Measurements from ENCODE around the gene ADAMTSL1.

The ADAMTSL1 gene

DNA sequence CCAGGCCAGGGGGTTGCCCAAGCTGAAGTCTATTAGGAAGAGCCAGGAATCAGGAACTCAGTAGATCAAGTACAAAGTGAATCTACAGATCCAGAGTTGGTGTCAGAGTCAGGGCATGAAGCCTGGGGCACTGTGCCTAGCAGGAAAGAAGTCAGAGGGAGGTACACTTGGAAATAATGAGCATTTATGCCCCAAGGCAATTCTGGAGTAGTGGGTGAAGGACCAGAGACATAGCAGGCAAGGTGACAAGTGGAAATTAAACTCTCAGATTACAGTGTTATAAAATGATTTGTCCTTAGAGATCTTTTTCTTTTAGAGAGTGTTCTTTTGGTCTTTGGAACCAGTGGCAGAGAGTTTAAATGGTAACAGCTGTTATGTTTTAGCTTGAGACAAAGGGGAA lies 138.0 kb downstream of the ADAMTSL1 start:
- no peak for DNase-seq (ENCODE audit: low read depth in 2 of 2)
- TF ChIP-seq CTCF (IDR thresholded peaks at IDR 0.05; ENCODE audit: low read depth, low read length): no peak
- no peak overlapping the region for H3K4me3 ChIP-seq (replicated peaks in 1 of 2; ENCODE audit: low read depth in 2 of 2, low read length in 2 of 2)

GRCh38 chr9:18614116-18614515 lies 140.2 kb downstream of the ADAMTSL1 start:
- TF ChIP-seq CTCF (IDR thresholded peaks at IDR 0.05; ENCODE audit: low read depth, low read length): no peak
- H3K4me3 ChIP-seq (replicated peaks in 1 of 2; ENCODE audit: low read depth in 2 of 2, low read length in 2 of 2): no peak overlapping the region
- no peak for DNase-seq (ENCODE audit: low read depth in 2 of 2)

DNA sequence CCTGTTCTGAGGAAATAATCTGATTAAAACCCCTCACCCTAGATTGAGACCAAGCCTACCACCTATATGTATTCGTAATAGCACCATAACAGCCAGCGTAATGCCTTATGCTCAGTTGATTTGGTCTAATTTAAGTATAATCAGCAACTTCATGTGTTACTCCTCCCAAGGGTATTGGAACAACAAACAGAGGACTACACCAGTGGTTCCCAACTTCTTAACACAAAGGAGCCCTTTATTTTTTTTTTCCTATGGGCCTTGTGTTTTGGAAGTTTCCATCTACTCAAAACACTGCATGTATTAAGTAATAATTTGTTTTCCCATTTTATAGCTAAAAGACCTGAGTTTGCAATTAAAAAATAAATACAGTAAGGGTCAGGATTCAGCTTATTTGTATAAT lies 140.7 kb downstream of the ADAMTSL1 start:
- DNase-seq (ENCODE audit: low read depth in 2 of 2): no peak
- no peak for TF ChIP-seq CTCF (IDR thresholded peaks at IDR 0.05; ENCODE audit: low read depth, low read length)

DNA sequence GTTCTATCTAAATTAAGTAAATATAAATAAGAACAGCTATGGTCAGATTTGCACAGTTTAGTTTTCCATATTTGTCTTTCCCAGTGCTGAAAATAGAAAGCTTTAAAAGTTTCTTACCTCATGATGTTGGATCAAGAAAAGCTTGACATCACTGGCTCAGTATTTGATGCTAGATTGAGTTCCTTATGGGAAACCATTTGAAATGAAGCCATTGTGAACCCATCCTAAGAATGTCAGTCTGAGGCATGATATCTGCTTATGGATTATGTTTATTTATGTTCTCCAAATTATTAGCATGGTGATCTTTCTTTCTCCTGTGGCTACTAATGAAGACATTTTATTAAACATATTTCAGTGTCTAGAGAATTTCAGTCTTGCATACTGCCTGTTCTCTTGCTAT lies 143.0 kb downstream of the ADAMTSL1 start:
- no peak for TF ChIP-seq CTCF (IDR thresholded peaks at IDR 0.05; ENCODE audit: low read depth, low read length)
- no peak overlapping the region for H3K4me3 ChIP-seq (replicated peaks in 1 of 2; ENCODE audit: low read depth in 2 of 2, low read length in 2 of 2)
- DNase-seq (ENCODE audit: low read depth in 2 of 2): no peak

More for the DNA sequence above, 140.7 kb downstream of the ADAMTSL1 start:
- no peak overlapping the region for H3K4me3 ChIP-seq (replicated peaks in 1 of 2; ENCODE audit: low read depth in 2 of 2, low read length in 2 of 2)

GRCh38 chr9:18617759-18618158 lies 143.8 kb downstream of the ADAMTSL1 start:
- DNase-seq (ENCODE audit: low read depth in 2 of 2): no peak
- no peak for TF ChIP-seq CTCF (IDR thresholded peaks at IDR 0.05; ENCODE audit: low read depth, low read length)

GRCh38 chr9:18618862-18619261 lies 144.9 kb downstream of the ADAMTSL1 start:
- DNase-seq (ENCODE audit: low read depth in 2 of 2): no peak
- no peak overlapping the region for H3K4me3 ChIP-seq (replicated peaks in 1 of 2; ENCODE audit: low read depth in 2 of 2, low read length in 2 of 2)
- no peak for TF ChIP-seq CTCF (IDR thresholded peaks at IDR 0.05; ENCODE audit: low read depth, low read length)

More at GRCh38 chr9:18617759-18618158, 143.8 kb downstream of the ADAMTSL1 start:
- H3K4me3 ChIP-seq (replicated peaks in 1 of 2; ENCODE audit: low read depth in 2 of 2, low read length in 2 of 2): no peak overlapping the region

DNA sequence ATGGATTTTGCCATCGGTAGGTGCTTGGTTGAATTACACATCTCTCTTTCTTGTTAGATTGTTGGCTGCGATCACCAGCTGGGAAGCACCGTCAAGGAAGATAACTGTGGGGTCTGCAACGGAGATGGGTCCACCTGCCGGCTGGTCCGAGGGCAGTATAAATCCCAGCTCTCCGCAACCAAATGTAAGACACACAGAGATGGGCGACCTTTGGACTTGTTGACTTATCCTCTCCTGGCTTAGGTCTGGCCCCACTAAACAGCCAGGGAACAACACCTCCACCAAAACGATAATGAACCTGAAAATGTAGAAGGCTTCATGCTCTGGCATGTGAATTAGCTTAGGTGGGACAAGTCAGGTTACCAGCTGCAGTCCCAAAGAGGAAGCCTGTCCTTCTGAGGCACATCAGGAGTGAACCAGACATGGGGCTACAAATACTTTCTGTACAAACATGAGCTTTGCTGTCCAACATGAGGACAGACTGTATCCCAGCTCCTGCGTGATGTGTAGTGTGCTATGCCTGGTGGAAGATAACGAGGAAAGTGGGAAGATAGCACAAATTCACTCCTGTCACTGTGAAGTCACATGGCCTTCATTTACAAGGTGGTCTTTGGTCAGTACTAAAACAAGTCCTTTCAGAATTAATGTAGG lies 148.4 kb downstream of the ADAMTSL1 start:
- H3K4me3 ChIP-seq (replicated peaks in 1 of 2; ENCODE audit: low read depth in 2 of 2, low read length in 2 of 2): no peak overlapping the region
- no peak for TF ChIP-seq CTCF (IDR thresholded peaks at IDR 0.05; ENCODE audit: low read depth, low read length)
- no peak for DNase-seq (ENCODE audit: low read depth in 2 of 2)
